Femur (tissue), 1 donor: ENCODE results near the gene KLF16.
A peak's percentile ranks its signal among the peaks of the same experiment; 100 is the strongest.

Experiments used
- DNase-seq: peaks from one replicate; pipeline ENCODE4 v3.0.0-alpha.2; 2017

The KLF16 gene

GRCh38 chr19:1839658-1840540 lies 23.5 kb downstream of the KLF16 start:
- no peak for DNase-seq

GRCh38 chr19:1837625-1838105 lies 25.7 kb downstream of the KLF16 start:
- DNase-seq: no peak

GRCh38 chr19:1837222-1837565 lies 26.2 kb downstream of the KLF16 start:
- no peak for DNase-seq

GRCh38 chr19:1836458-1837221 lies 26.7 kb downstream of the KLF16 start:
- DNase-seq: no peak

- DNase-seq: no peak
These were observed 29.8 kb downstream of the KLF16 start for GRCh38 chr19:1833540-1833939.

- no peak for DNase-seq
These were observed 31.2 kb downstream of the KLF16 start for GRCh38 chr19:1832046-1832663.

GRCh38 chr19:1830978-1831377 lies 32.4 kb downstream of the KLF16 start:
- no peak for DNase-seq

GRCh38 chr19:1830568-1830967 lies 32.8 kb downstream of the KLF16 start:
- DNase-seq: no peak

GRCh38 chr19:1829958-1830357 lies 33.4 kb downstream of the KLF16 start:
- no peak for DNase-seq

GRCh38 chr19:1828279-1829238 lies 34.8 kb downstream of the KLF16 start:
- no peak for DNase-seq

- DNase-seq: no peak
These were observed 35.7 kb downstream of the KLF16 start for GRCh38 chr19:1827566-1828278.

- no peak for DNase-seq
These were observed 36.5 kb downstream of the KLF16 start for GRCh38 chr19:1826557-1827521.

GRCh38 chr19:1825909-1826556 lies 37.3 kb downstream of the KLF16 start:
- peak; percentile 84 for DNase-seq

- DNase-seq: no peak
These were observed 39.1 kb downstream of the KLF16 start for GRCh38 chr19:1824252-1824622.

- no peak for DNase-seq
These were observed 39.7 kb downstream of the KLF16 start for GRCh38 chr19:1823539-1824251.

GRCh38 chr19:1823020-1823419 lies 40.4 kb downstream of the KLF16 start:
- DNase-seq: no peak

- DNase-seq: no peak
These were observed 41.2 kb downstream of the KLF16 start for GRCh38 chr19:1822210-1822609.

- no peak for DNase-seq
These were observed 43.8 kb downstream of the KLF16 start for GRCh38 chr19:1819341-1820255.
